Activated CD4-positive, CD25-positive, alpha-beta regulatory T cell (primary cell): ENCODE results near the gene PDGFD.
"Not testable (repeated sequence)": the region's sequence is repeated elsewhere in the genome, so short reads cannot be mapped to it uniquely, and the experiment has no call there.

Experiments used
- DNase-seq, 4 experiments: peaks; one replicate each; lab custom pipeline; 2025; lab: John Stamatoyannopoulos, UW

PDGFD gene

DNA sequence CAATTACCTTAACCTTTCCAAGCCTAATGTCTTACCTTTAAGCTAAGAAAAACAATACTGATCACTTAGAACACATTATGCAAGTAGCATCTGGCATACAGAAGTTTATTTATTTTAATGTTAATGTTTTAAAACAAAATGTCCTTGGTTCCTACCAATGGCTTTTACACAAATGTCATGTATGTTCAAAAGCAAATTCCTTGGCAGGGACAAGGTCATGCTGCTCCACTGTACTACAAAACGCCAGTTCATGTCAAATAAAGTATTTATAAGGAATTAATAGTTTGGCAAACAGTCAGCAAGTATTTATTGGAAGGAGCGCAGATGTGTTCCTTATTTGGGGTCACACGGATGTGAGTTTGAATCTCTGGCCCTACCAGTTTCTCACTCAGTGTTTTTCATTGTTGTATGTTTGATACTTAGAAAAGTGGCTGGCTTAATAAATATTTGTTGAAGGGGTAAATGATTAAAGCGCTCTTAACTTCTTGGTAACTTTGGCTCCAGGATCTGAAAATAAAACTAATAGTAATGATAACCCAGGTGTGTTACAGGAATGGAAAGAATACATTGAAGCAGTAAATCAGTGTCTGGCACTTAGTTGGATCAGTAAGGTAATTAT, 108.9 kb downstream of the PDGFD start:
- no peak for DNase-seq

DNA sequence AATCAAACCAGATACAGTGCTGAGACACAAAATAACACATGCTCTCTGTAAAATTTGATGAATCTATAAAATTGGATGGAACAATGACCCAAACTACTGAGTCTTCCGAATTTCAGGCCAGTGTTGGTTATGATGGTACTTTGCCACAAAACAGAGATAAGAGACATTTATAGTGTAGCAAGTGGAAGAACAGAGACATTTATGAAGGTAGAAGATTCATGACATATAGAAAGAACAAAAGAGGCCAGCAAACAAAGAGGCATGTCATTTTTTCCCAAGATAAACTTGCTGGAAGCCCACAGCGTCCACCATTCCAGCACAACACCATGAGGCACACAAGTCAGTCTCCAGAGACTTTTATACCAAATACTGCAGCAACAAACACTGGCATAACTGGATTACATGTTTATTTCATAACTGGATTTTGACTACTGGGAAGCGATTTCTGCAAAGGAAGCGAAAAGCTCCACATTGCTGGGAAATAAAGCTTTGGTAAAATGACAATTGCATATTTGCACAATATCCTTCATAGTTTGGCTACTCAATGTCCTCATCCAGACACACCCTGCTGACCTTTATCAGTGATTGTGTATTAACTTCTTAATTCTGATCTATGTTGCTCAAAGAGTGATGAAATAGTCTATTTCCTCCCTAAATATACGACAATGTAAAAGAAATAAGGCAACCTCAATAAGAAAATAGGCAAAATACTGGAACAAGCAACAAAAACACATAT, 110.0 kb downstream of the PDGFD start:
- no peak for DNase-seq

DNA sequence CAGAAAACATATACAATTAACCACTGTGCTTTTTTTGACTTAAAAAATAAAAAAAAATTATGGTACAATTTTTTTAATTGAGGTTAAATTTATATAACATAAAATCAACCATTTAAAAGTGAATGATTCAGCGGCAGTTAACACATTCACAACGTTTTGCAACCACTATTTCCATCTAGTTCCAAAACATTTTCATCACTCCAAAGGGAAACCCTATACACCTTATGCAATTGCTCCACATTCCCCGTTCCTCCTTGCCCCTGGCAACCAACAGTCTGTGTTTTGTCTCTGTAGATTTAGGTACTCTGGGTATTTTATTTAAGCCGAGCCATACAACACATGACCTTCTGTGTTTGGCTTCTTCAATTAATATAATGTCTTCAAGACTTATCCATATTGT, 112.2 kb downstream of the PDGFD start:
- DNase-seq: no peak

DNA sequence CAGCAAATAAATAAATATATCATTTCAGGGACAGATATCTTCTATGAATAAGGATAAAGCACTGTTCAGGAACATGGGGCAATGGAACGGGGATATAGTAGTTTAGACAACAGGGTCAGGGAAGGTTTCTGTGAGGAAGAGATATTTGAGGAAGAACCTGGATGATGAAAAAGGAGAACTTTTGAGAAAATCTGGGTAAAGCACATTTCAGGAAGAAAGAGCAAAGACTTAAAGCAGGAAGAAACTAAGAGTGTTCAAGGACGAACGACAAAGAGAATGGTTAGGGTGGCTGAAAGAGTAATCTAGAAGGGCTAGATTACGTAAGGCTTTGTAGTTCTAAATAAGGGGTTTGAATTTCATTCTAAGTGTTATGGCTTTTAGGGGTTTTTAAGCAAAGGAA, 114.8 kb downstream of the PDGFD start:
- DNase-seq: no peak

DNA sequence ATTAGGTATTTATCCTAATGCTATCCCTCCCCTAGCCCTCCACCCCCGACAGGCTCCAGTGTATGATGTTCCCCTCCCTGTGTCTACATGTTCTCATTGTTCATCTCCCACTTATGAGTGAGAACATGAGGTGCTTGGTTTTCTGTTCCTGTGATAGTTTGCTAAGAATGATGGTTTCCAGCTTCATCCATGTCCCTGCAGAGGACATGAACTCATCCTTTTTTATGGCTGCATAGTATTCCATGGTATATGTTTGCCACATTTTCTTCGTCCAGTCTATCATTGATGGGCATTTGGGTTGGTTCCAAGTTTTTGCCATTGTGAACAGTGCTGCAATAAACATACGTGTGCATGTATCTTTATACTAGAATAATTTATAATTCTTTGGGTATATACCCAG, 117.1 kb downstream of the PDGFD start:
- DNase-seq: not testable (repeated sequence)

DNA sequence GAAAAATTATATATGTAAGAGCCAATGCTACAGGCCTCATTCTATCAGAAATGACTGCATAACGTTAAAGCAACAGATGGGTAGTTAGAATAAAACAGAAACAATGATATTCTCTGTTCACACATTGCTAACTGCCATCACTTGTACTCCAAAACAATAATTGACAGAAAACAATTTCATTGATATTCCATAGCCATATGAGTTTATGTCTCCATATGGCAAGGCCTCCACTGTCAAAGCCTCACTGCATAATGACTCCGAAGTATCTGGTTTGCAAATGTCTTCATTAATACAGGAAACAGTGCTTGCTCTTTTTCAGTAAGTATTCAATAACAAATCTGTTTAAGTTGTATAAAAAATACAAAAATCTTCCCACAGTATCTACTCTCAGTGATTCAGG, 117.6 kb downstream of the PDGFD start:
- no peak for DNase-seq

DNA sequence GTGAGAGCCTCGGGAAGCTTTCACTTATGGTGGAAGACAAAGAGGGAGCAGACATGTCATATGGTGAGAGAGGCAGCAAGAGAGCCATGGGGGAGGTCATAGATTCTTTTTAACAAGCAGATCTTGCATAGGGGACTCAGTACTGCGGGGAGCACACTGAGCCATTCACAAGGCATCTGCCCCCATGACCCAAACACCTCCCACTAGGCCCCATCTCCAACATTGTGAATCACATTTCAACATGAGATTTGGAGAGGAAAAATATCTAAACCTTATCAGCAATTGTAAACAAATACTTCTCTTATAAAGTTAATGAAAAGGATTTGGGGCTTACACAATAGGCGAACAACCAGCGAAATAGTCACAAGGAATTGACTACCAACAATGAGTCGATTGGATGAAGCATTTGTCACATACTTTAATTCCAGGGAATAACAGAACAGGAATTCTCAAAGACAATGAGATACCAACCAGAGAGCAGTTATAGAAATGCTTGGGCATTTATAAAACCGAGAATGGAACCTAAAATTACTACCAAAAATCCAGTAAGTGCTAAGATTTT, 120.2 kb downstream of the PDGFD start:
- DNase-seq: no peak

DNA sequence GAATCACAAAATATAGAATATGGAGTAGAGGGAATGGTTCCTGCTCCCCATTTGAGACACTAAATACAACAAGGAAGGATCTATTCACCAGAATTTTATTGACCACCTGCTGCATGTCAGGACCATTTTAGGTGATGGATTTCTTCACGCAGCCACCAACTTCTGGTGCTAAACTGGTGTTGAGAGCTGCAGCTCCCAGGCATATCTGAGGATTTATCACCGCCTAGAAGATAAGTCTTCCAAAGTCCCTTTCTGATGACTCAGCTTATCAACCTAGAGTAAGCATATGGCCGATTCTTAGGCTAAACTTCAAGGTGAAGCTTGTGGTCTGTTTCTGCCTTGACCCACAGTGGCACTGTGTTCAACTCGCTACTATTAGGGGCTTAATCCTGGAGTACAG, 120.8 kb downstream of the PDGFD start:
- DNase-seq: no peak

DNA sequence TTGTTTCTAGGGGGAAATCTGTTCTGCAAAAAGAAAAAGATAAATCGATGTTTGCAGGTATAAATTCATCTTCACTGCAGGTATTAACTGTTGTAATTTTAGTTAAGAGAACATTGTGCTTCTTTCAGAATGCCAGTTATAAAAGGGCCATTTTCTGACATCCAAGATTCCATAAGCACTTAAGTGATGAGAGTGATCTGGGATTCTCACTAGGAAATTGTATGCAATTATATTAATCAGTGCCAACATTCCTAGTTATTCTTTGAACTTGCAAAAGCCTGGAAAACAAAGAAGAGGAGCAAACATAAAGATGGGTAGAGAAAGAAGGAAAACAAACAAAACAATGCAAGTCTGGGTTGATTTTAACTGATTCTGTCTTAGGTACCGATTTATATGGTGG, 122.2 kb downstream of the PDGFD start:
- no peak for DNase-seq

DNA sequence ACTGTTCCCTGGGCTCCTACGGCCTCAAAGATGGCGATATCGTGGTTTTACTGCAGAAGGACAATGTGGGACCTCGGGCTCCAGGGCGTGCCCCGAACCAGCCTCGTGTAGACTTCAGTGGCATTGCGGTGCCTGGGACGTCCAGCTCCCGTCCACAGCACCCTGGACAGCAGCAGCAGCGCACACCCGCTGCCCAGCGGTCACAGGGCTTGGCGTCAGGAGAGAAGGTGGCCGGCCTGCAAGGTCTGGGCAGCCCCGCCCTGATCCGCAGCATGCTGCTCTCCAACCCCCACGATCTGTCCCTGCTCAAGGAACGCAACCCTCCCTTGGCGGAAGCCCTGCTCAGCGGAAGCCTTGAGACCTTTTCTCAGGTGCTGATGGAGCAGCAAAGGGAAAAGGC, 127.0 kb downstream of the PDGFD start:
- no peak for DNase-seq

DNA sequence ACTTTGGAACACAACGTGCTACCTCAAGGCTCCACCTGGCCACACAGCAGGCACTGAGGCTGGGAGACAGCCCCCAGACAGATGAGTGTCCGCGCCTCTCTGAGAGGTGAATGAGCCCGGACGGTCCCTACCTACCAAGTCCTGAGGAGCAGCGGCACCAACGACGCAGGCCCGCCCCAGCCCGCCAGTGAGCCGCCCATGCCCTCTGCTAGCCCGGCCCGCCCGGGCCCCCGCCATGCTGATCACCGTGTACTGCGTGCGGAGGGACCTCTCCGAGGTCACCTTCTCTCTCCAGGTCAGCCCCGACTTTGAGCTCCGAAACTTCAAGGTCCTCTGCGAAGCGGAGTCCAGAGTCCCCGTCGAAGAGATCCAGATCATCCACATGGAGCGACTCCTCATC, 127.4 kb downstream of the PDGFD start, which contains the start of gene DDI1:
Gene DDI1 (plus strand): TSS at position 53 of the 400 bp plus-strand sequence. CDS start 183 bp downstream, at position 236.
- no peak for DNase-seq

DNA sequence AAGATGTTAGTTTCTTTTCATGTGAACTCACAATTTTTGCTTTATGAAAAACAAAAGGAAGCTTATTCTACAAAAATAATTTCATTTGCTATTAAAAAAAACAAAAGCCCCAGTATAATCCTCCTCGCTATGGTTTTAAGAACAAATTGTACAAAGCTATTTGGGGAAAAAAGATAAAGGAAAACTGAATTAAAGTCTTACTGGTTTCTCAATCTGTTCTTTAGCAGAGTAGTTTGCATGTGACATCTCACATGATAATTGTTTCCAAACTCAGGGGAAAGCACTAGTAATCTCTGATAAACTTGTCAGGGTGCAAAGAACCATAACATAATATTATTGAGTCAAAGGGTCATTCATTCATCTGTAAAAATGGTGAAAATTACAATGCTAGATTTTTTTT, 130.4 kb downstream of the PDGFD start:
- no peak for DNase-seq

DNA sequence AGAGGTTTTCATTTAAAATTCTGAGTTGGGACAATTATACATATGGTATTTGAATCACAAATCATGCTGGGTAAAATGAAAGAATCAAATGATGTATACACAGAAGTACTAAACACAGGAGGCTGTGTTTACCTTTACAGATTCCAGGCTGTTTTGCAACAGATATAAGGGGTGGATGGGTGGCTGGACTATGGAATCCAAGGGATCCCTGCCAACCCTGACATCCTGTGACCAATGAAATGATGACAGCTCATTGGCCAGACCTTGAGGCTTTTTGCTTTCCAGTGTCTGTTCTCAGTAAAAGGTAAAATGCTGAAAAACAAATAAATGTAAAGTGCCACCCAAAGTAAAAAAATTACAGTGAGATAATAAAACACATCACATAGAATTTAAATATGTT, 130.8 kb downstream of the PDGFD start:
- DNase-seq: no peak

DNA sequence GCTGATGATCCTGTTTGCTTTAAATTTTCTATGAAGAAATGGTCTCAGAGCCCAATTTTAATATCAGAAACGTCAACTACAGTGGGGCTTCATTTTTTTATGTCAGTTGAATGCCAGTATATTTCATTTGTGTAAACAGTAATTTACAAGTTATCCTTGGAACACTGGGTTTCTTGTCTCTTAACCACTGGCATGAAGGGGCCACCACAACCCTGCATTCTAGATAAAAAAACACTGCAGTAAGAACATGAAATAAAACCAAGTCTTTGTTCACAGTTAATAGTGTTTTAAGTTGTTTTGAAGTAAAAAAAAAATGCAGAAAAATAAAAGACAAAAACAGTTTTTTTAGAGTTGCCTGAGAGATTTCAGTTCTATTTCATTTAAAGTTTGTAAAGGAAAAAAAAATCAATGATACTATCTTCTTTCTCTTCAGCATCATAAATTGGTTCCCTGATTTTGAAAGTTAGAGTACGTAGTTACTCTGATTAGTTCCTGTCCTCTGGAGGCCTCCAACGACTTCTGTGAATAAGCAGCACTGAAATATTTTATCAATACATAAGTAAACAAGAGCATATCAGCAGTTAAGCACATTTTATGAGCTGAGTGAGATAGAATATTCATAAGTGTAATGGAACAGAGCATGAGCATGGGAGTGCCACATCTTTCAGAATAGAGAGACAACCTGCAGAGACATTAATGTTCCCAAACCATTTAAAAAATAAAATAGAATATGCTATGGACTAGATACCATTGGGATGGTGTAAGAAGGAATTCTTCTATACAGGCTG, 135.3 kb downstream of the PDGFD start:
- DNase-seq: no peak

DNA sequence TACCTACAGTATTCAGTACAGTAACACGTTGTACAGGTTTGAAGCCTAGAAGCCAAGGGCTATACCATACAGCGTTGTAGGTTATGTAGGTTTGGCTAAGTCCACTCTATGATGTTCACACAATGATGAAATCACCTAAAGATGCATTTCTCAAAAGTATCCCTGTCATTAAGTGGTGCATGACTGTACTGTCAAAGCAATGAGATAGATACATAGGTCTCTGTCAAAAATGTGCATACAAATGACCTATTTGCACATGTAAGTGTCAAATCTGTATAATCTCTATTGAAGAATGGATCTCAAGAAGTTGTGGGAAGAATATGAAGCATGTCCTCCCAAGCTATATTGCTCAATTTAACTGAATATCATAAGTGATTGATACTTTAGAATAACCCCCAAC, 139.4 kb downstream of the PDGFD start:
- DNase-seq: no peak

DNA sequence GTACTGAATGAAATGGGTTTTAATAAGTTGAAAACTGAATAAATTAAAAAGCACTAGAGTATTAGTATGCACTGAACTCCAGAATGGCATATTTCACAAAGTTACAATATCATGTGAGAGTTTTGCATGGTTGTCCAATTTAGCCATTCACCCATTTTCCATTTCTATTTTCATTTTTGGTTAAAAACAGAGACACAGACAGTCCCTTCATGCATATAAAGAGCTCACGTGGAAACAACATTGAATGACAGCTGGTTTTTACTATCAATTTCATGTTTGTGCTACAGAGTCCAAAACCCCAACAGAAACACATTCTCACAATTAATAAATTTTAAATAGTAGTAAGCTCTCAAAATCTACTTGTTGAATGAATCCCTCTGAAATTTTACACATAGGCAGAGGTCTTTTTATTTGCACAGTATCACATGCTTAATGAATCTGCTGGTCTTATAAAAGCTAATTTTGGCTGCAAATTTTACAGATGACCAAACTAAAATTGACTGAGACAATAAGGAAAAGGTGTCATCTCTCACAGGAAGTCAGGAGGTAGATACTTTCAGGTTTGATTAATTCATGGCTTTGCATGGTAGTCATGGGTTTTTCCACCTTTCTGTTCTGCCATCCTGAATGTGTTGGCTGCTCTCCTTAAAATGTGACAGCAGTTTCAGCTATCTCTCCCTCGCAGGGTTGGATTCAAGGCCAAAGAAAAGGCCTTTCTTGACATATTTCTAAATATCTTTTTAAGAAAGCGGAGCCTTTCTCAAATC, 148.1 kb downstream of the PDGFD start:
- no peak for DNase-seq

DNA sequence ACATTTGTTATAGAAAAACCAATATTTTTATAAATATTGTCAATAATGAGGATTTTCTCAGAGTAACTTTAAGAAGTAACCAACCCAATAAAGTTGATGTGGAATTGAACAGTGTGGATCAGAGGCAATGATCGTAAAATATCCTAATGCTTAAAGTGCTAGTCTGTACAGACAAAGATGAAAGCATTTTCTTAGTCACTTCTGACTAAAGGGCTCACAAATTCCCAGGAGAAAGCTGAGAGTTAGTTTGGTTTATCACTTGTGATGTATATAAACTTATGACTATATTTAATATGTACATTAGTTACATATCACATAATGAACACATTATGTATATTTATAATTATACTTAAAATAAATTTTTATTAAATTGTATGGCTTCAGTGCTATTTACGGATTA, 152.9 kb downstream of the PDGFD start:
- no peak for DNase-seq

DNA sequence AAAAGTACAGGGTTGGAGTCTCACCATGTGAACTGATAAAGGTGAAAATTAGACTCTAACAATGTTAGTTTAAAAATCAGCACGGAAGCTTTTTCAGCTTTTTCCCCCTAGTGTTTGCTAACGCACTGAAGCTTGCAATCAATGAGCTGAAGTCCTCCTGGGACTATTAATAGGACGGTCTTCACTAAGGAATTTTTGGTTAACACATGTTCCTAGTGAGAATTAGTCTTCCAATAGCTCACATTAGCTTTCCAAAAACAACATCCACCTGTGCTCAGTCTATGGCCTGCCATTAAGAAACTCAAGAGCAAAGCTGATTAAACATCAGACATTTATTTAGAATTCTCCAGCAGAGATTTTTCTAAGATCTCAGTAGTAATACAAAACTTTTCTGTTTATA, 154.2 kb downstream of the PDGFD start:
- no peak for DNase-seq

DNA sequence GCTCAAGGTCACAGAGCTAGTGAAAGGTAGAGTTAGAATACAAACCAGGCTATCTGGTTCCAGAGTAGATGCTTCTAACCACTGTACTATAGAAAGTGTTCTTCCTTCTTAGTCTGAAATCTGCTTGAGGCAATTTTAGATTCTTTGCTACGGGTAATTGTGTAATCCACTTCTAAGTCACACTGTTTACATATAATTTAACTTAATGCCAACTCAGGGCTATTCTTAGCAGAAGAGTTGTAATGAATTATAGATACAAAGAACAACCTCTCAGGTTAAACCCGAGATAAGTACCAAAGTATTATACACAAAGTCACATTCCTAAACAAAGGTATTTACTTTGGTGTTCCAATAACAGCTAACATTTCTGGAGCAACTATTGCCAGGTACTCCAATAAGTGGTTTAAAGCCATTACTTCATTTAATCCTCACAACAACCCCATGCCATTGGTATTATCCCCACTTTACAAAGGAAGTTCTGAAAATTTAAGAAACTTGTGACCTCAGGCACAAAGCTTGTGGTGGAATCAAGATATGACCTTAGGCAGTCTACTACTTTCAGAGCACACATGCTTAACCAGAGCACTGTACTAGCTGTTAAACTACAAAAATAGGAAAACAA, 158.6 kb downstream of the PDGFD start:
- no peak for DNase-seq

DNA sequence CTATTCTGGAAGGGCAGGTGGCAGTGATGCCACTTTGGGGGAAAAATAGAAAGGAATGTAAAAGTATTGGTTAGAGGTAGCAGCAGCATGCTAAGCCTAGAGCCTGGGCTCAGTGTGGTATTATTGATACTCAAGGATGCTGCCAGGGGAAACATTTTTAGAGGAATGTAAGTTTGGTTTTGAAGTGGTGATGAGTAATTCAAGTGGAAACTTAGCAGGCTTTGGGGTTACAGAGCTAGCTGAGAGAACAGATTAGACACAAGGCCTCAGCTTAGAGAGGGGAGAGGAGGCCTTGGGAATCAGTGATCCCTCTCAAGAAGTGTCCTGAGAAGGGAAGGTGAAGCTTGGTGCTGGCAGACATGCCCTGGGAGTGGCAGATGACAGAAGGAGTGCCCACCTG, 160.5 kb downstream of the PDGFD start:
- DNase-seq: no peak

DNA sequence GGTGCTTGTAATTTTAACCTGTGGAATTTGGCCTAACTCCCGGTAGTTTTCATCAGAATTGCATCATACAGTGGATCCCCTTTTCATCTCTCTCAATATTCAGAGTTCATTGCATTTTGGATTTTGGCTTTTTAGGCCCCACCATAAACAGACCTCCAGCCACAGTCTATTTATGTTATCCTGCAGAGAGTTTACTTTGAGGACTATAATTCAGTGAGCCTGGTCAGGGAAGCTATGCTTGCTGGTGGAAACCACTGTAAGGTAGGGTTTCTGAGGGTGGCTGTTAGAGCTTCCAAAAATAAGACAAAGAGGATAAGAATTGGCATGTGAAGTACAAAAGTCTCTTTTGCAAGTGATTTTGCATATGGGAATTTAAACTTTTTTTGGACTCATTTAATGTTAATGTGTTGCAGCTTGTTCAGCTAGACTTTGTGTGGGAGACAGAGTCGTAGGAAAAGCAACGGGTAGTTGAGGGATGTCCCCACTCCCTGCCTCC, 162.3 kb downstream of the PDGFD start:
- no peak for DNase-seq
